ENCODE data around the gene CERS4.
"Not testable (repeated sequence)": the region's sequence is repeated elsewhere in the genome, so short reads cannot be mapped to it uniquely, and the experiment has no call there.

CERS4 gene

GRCh38 chr19:8206147-8207087 is 2.8 kb upstream of the CERS4 start:
- no peak for DNase-seq (ENCODE audit: low read depth)
- no peak overlapping the region for H3K4me3 ChIP-seq (ENCODE audit: low read length)
- no peak for TF ChIP-seq CTCF (conservative IDR thresholded peaks at IDR 0.05; ENCODE audit: low read length)

GRCh38 chr19:8207326-8207725 is 1.8 kb upstream of the CERS4 start:
- not testable (repeated sequence) for DNase-seq (ENCODE audit: low read depth)

GRCh38 chr19:8208119-8208921 is 850 bp upstream of the CERS4 start:
- DNase-seq (ENCODE audit: low read depth): no peak
- H3K4me3 ChIP-seq (ENCODE audit: low read length): peak overlapping the region; percentile 26; the same call in 1 of the 2 replicates
- TF ChIP-seq CTCF (conservative IDR thresholded peaks at IDR 0.05; ENCODE audit: low read length): no peak

More at GRCh38 chr19:8207326-8207725, 1.8 kb upstream of the CERS4 start:
- H3K4me3 ChIP-seq (ENCODE audit: low read length): not testable (repeated sequence)

GRCh38 chr19:8209462-8210378 is 550 bp downstream of the CERS4 start:
- no peak overlapping the region; the same call in 1 of the 2 replicates for H3K4me3 ChIP-seq (ENCODE audit: low read length)
- TF ChIP-seq CTCF (conservative IDR thresholded peaks at IDR 0.05; ENCODE audit: low read length): no peak
- DNase-seq (ENCODE audit: low read depth): no peak

- DNase-seq (ENCODE audit: low read depth): no peak
- no peak for TF ChIP-seq CTCF (conservative IDR thresholded peaks at IDR 0.05; ENCODE audit: low read length)
- H3K4me3 ChIP-seq (ENCODE audit: low read length): no peak overlapping the region
Measured at GRCh38 chr19:8210421-8211101, 1.4 kb downstream of the CERS4 start.

GRCh38 chr19:8212212-8212611 is 3.0 kb downstream of the CERS4 start:
- no peak for TF ChIP-seq CTCF (conservative IDR thresholded peaks at IDR 0.05; ENCODE audit: low read length)
- no peak for DNase-seq (ENCODE audit: low read depth)
- H3K4me3 ChIP-seq (ENCODE audit: low read length): no peak overlapping the region

Measured in AG10803 (cell line).